MM.1S (cell line): ENCODE data around the gene HBM.
"Not testable (repeated sequence)": the region's sequence is repeated elsewhere in the genome, so short reads cannot be mapped to it uniquely, and the experiment has no call there.

Experiments
- CTCF ChIP-seq: fragments of 300-600 bp; sonication (generic); IDR thresholded peaks from 2 replicates; pipeline ENCODE4 v1.5.1; 2016; ENCODE audit warnings: antibody characterized with exemption, low read length, mixed read lengths
- EZH2 ChIP-seq: fragments of 300-600 bp; sonication (generic); optimal IDR thresholded peaks from 2 replicates; pipeline ENCODE3; 2017; ENCODE audit warnings: low read depth, mild to moderate bottlenecking, antibody characterized with exemption, low read length, mixed read lengths
- EZH2phosphoT487 ChIP-seq: fragments of 300-600 bp; sonication (generic); IDR thresholded peaks from 2 replicates; pipeline ENCODE4 v1.6.1; 2018; ENCODE audit warnings: antibody characterized with exemption, low read length

DNA sequence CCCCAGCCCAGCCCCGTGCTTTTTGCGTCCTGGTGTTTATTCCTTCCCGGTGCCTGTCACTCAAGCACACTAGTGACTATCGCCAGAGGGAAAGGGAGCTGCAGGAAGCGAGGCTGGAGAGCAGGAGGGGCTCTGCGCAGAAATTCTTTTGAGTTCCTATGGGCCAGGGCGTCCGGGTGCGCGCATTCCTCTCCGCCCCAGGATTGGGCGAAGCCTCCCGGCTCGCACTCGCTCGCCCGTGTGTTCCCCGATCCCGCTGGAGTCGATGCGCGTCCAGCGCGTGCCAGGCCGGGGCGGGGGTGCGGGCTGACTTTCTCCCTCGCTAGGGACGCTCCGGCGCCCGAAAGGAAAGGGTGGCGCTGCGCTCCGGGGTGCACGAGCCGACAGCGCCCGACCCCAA lies 10.2 kb downstream of the HBM start:
- not testable (repeated sequence) for TF ChIP-seq EZH2phosphoT487, CTCF, EZH2
